Suprapubic skin (tissue), 3 donors: ENCODE measurements around the gene CDK9.
A peak's percentile ranks its signal among the peaks of the same experiment; 100 is the strongest.

ENCODE experiments used
- POLR2A ChIP-seq, 2 donors: fragments of 450-650 bp; IDR thresholded peaks; one replicate each; pipeline ENCODE4 v1.6.1; 2017; ENCODE audit warnings: antibody characterized with exemption in 2 of 2, mild to moderate bottlenecking in 2 of 2, moderate library complexity in 2 of 2
- TF ChIP-seq, protein P1 (sequence below), 2 donors: fragments of 200-600 bp in 1 of 2; fragments of 450-650 bp in 1 of 2; sonication (generic) in 1 of 2; IDR thresholded peaks; one replicate each; pipeline ENCODE4 v1.5.1; 2016 to 2019; ENCODE audit warnings: antibody characterized with exemption in 2 of 2, mild to moderate bottlenecking in 1 of 2, moderate library complexity in 1 of 2

GRCh38 chr9:127825319-127826051, 39.7 kb downstream of the CDK9 start:
- no peak for TF ChIP-seq POLR2A (IDR thresholded peaks at IDR 0.05)
- TF ChIP-seq, protein P1, sequence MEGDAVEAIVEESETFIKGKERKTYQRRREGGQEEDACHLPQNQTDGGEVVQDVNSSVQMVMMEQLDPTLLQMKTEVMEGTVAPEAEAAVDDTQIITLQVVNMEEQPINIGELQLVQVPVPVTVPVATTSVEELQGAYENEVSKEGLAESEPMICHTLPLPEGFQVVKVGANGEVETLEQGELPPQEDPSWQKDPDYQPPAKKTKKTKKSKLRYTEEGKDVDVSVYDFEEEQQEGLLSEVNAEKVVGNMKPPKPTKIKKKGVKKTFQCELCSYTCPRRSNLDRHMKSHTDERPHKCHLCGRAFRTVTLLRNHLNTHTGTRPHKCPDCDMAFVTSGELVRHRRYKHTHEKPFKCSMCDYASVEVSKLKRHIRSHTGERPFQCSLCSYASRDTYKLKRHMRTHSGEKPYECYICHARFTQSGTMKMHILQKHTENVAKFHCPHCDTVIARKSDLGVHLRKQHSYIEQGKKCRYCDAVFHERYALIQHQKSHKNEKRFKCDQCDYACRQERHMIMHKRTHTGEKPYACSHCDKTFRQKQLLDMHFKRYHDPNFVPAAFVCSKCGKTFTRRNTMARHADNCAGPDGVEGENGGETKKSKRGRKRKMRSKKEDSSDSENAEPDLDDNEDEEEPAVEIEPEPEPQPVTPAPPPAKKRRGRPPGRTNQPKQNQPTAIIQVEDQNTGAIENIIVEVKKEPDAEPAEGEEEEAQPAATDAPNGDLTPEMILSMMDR (IDR thresholded peaks at IDR 0.05): peak in 1 of 2 donors; percentile 32
